ENCODE data around the gene PTRH1. TPM values are rescaled to one million over a fixed set of nuclear protein-coding genes. Genes with fewer than 3 reads are reported as not detected.
A peak's percentile ranks its signal among the peaks of the same experiment; 100 is the strongest.

Gene PTRH1
- total RNA-seq, 2 donors from 2014 or later = 6.6 to 6.7 TPM

DNA sequence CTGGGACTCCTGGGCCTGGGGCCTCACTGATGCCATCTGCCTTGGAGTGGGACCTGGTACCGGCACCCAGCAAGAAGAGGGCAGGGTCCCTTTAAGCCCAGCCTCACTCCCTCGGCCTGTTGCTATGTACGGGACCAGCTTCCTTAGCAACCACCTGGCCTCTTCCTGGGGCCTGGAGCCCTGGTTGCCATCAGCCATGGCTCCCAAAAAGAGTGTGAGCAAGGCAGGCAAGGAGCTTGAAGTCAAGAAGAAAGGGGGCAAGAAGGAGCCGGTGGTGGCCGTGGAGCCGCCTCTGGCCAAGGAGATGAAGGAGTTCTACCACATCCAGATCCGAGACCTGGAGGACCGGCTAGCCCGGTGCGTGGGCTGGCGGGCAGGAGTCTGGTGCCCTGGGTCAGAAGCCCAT is 8.6 kb downstream of the PTRH1 start, which contains the start of gene CFAP157:
TSS of gene CFAP157 (plus strand) at position 153 of the 406 bp plus-strand sequence. CDS start at position 197, 44 bp downstream.
- DNase-seq (no peak), ATAC-seq (no peak)
- no peaks in the 10 kb centered on the region for H3K27me3 Mint-ChIP-seq
- no peak within 1 kb of the TSS for H3K27ac Mint-ChIP-seq
- no peaks in the 10 kb centered on the region for H3K36me3 Mint-ChIP-seq (ENCODE audit: low read depth)
- H3K4me3 Mint-ChIP-seq = peak within 1 kb of the TSS; percentile 5
- H3K9me3 ChIP-seq (ENCODE audit: control insufficient read depth, low read length, poor library complexity, severe bottlenecking) = no peaks in the 10 kb centered on the region
- peaks cover 14% of the 10 kb centered on the region for H3K4me1 Mint-ChIP-seq

DNA sequence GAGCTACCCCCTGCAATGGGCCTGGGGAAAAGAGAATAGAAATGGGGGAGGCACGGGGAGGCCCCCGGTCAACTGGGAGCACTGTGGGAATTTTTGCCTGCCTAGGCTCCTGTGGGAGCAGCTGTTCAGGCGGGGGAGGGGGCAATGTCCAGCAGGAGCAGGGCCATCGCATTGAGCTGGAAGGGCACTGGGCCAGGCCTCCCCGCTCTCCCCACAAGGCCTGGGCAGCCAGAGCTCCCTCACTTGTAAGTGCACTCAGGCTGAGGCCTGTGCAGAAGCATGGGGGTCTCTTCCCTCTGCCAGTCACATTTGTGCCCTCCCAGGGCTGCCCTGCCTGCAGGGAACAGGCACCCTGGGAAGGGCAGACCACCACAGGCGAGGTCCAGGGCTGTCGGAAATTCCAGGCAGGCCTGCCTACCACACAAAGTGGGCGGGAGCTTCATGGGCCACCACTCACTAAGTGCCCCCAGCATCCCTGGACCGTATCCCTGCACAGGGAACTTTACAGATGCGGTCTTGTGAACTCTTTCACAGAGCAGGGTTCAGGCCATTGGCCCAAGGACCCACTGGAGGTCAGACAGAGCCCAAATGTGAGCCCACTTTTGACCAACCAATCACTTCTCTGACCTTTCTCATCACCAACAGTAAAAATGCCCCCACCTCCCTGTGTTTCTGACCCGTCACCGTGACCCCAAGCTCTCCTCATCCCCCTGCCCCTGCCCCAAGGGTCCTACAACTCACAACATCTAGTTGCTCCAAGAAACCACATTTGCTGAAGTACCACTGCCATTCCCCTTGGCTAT is 9.7 kb downstream of the PTRH1 start:
- no peak for ATAC-seq
- Mint-ChIP-seq H3K4me3 (no peak overlapping the region), H3K27ac (no peak overlapping the region), H3K27me3 (no peaks in the 10 kb centered on the region), H3K36me3 (ENCODE audit: low read depth) (no peaks in the 10 kb centered on the region), H3K4me1 (peaks cover 8% of the 10 kb centered on the region)
- DNase-seq = no peak
- H3K9me3 ChIP-seq (ENCODE audit: control insufficient read depth, low read length, poor library complexity, severe bottlenecking) = no peaks in the 10 kb centered on the region

DNA sequence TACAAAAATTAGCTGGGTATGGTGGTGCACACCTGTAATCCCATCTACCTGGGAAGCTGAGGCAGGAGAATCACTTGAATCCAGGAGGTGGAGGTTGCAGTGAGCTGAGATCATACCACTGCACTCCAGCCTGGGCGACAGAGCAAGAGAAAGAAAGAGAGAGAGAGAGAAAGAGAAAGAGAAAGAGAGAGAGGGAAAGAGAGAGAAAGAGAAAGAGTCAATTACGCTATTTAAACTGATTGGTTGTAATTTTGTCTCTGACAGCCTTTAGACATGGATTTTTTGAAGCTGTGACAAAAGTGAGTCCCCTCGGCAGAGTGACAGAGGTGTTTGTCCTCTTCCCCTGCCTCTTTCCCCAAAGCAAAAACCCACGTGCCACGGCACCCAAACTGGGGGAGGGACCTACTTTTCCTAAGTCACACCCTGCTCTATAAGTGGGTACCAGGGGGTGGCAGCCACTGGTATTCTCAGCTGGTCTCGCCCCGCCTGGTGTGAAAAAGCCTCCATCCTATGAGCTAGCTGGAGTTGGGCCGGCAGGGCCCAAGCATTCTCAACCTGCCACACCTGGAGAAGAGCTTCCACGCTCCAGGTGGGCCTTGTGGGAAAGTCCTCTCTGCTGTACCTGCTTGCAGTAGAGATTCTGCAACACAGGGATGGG is 12.0 kb downstream of the PTRH1 start:
- DNase-seq (no peak), ATAC-seq (no peak)
- Mint-ChIP-seq H3K36me3 (ENCODE audit: low read depth) (no peaks in the 10 kb centered on the region), H3K27ac (no peak overlapping the region), H3K4me3 (no peak overlapping the region), H3K27me3 (no peaks in the 10 kb centered on the region), H3K4me1 (peaks cover 17% of the 10 kb centered on the region)
- no peaks in the 10 kb centered on the region for H3K9me3 ChIP-seq (ENCODE audit: control insufficient read depth, low read length, poor library complexity, severe bottlenecking)

DNA sequence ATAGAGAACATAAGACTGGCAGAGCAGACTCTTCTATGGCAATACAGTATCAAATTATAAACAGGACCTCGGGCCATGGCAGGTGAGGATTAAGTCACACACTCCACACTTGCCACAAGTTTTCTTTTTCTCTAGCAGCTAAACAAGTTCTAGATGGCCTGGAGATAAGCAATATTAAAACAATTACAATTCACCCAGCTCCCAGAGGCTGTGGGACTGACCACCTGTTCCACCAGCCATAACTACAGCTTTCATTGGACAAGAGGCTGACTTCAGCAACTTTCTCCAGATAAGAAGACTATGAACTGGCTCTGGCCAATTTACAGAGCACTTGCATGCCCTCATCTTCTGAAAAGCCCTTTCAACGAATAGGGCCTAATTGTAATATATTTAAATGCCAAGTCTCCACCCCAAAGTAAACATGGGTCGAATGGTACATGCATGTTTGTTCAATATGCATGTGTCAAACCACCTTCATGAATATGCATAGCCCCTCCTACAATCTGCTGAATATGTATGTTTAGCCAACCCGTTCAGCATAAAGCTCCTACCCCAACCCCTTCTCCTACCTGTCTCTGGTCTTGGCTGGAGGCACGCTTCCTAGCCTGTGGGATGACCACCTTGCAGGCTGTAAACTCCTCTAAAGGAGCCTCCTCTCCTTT is 14.7 kb downstream of the PTRH1 start:
- Mint-ChIP-seq H3K36me3 (ENCODE audit: low read depth) (no peaks in the 10 kb centered on the region), H3K27ac (peak overlapping the region; percentile 89), H3K4me1 (peaks cover 9% of the 10 kb centered on the region), H3K27me3 (no peaks in the 10 kb centered on the region), H3K4me3 (peak overlapping the region; percentile 55)
- H3K9me3 ChIP-seq (ENCODE audit: control insufficient read depth, low read length, poor library complexity, severe bottlenecking) = no peaks in the 10 kb centered on the region
- ATAC-seq (no peak), DNase-seq (no peak)

DNA sequence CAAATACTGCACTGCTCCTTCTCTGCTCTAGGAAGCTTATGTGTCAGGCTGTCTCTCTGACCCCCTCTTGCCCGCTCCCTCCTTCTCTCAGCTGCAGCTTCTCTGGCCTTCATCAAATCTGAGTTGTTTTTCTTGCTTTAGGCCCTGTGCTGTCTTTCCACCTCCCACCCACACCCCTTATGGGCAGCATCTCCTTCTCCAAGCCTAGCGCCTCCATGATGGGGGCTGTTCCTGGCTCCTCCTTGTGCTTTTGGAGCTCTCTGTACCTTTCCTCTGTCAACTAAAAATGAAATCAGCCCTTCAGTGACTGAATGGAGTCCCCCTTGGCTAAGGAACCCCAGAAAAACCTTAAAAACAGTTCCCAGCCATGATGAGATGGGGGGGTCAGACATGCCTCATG is 15.3 kb downstream of the PTRH1 start:
- no peaks in the 10 kb centered on the region for H3K27me3 Mint-ChIP-seq
- no peaks in the 10 kb centered on the region for H3K9me3 ChIP-seq (ENCODE audit: control insufficient read depth, low read length, poor library complexity, severe bottlenecking)
- H3K36me3 Mint-ChIP-seq (ENCODE audit: low read depth) = no peaks in the 10 kb centered on the region
- H3K27ac Mint-ChIP-seq = peak overlapping the region; percentile 89
- H3K4me3 Mint-ChIP-seq = no peak overlapping the region
- ATAC-seq (no peak), DNase-seq (no peak)
- peaks cover 9% of the 10 kb centered on the region for H3K4me1 Mint-ChIP-seq

DNA sequence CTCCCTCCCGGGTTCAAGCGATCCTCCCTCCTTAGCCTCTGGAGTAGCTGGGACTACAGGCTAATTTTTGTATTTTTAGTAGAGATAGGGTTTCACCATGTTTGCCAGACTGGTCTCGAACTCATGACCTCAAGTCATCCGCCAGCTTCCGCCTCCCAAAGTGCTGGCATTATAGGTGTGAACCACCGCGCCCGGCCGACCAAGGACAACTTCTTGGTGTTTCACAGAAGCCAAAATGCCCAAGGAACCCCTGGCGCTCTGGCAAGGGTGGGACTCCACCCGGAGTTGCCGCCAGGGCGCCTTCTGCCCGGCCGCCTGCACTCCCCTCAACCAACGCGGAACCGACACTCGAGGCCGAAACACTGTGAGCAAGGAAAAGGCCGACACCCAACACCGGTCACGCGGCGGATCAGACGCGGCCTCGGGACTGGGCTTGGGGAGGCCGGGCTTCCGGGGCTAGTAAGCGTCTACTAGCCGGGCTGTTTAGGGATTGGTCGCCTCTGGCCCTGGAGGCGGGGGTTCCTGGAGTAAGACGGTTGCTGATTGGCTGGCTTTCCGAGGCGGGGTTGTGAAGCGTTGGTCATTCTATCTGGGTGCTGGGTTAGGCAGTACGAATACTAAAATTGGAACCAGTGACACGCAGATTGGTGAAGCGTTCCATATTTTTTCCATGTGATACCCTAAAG is 16.3 kb downstream of the PTRH1 start:
- H3K9me3 ChIP-seq (ENCODE audit: control insufficient read depth, low read length, poor library complexity, severe bottlenecking) = no peaks in the 10 kb centered on the region
- H3K36me3 Mint-ChIP-seq (ENCODE audit: low read depth) = peaks cover 3% of the 10 kb centered on the region
- peaks cover 11% of the 10 kb centered on the region for H3K4me1 Mint-ChIP-seq
- no peaks in the 10 kb centered on the region for H3K27me3 Mint-ChIP-seq
- ATAC-seq (peak; percentile 98), DNase-seq (peak; percentile 65 to 71 (median 70))
- peak overlapping the region; percentile 89 for H3K27ac Mint-ChIP-seq
- H3K4me3 Mint-ChIP-seq = peak overlapping the region; percentile 80

DNA sequence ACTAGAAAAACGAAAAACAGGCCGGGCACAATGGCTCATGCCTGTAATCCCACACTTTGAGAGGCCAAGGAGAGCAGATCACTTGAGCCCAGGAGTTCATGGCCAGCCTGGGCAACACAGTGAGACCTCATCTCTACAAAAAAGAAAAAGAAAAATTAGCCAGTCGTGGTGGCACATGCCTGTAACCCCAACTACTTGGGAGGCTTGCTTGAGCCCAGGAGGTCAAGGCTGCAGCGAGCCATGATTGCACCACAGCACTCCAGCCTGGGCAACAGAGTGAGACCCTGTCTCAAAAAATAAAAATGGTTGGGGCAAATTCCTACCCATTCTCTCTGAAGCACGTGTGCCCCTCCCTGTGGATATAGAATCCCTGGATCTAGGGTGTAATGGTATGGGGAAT is 17.1 kb downstream of the PTRH1 start:
- Mint-ChIP-seq H3K36me3 (ENCODE audit: low read depth) (peaks cover 6% of the 10 kb centered on the region), H3K4me3 (peak overlapping the region; percentile 43), H3K27me3 (no peaks in the 10 kb centered on the region), H3K4me1 (peaks cover 11% of the 10 kb centered on the region), H3K27ac (no peak overlapping the region)
- no peak for DNase-seq
- no peak for ATAC-seq
- no peaks in the 10 kb centered on the region for H3K9me3 ChIP-seq (ENCODE audit: control insufficient read depth, low read length, poor library complexity, severe bottlenecking)

DNA sequence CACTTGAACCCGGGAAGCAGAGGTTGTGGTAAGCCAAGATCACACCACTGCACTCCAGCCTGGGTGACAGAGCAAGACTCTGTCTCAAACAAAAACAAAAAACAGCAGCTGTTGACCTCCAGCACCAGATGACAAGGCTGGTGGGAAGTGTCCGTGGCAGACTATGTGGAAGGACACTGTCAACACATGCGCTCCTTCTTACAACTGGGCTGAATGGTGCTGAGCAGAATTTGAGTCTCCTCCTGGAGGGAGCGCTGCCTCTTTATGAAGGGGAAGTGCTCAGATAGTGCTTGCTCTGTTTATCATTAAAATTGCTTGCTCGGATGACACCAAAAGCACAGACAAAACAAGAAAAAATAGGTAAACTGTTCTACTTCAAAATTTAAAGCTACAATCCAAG is 17.9 kb downstream of the PTRH1 start:
- no peaks in the 10 kb centered on the region for H3K9me3 ChIP-seq (ENCODE audit: control insufficient read depth, low read length, poor library complexity, severe bottlenecking)
- no peak for DNase-seq
- Mint-ChIP-seq H3K27me3 (no peaks in the 10 kb centered on the region), H3K27ac (no peak overlapping the region), H3K36me3 (ENCODE audit: low read depth) (peaks cover 6% of the 10 kb centered on the region), H3K4me3 (no peak overlapping the region), H3K4me1 (peaks cover 11% of the 10 kb centered on the region)
- no peak for ATAC-seq

DNA sequence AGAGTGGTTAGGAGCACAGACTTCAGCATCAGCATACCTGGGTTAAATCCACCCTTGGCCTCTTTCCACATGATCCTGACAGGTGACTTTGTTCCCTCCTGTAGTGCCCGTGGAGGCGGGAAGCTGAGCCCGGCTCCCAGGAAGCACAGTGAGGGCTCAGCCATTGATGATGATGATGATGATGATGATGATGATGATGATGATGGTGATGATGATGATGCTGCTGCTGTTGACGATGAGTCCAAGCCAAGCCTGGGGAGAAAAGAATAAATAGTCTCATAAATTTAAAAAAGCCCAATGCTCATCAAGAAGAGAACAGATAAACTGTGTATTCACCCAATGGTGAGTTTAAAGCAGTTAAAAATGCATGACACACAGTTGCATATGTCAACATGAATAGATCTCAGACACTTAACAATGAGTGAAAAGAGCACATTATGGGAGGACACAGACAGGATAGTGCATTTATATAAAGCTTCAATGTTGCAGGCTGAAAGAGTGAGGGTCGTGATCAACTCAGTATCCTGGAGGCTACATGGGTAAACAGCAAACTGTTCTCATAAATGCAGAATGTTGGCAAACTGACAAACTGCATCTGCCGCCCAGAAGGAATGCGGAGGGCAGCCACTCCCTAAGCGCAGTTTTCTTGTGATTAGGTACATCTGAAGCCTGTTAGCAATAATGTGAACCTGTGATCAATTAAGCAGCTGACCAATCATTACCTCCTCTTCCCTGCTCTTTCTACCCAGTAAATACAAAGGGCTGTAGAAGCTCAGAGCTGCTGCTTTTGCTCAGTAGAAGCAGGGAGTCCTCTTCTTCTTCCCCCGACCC is 20.4 kb downstream of the PTRH1 start:
- peak overlapping the region; percentile 14 for H3K27ac Mint-ChIP-seq
- H3K9me3 ChIP-seq (ENCODE audit: control insufficient read depth, low read length, poor library complexity, severe bottlenecking) = no peaks in the 10 kb centered on the region
- no peak overlapping the region for H3K4me3 Mint-ChIP-seq
- H3K27me3 Mint-ChIP-seq = no peaks in the 10 kb centered on the region
- peaks cover 8% of the 10 kb centered on the region for H3K4me1 Mint-ChIP-seq
- H3K36me3 Mint-ChIP-seq (ENCODE audit: low read depth) = peaks cover 8% of the 10 kb centered on the region
- DNase-seq (no peak), ATAC-seq (no peak)

DNA sequence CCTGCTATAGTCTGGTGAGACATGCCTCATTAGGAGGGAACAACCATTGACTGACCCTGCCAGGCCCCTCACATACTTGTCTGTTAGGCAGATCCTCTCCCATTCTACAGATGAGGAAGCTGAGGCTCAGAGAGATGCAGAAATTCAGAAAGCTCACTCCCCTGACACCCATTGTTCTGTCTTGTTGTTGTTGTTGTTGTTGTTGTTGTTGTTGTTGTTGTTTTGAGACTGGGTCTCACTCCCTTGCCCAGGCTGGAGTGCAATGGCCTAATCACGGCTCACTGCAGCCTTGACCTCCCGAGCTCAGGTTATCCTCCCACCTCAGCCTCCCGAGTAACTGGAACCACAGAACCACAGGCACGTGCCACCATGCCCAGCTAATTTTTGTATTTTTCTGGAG is 21.8 kb downstream of the PTRH1 start:
- Mint-ChIP-seq H3K36me3 (ENCODE audit: low read depth) (peaks cover 8% of the 10 kb centered on the region), H3K27me3 (no peaks in the 10 kb centered on the region), H3K4me3 (no peak overlapping the region), H3K27ac (peak overlapping the region; percentile 24), H3K4me1 (peaks cover 2% of the 10 kb centered on the region)
- no peaks in the 10 kb centered on the region for H3K9me3 ChIP-seq (ENCODE audit: control insufficient read depth, low read length, poor library complexity, severe bottlenecking)
- DNase-seq (no peak), ATAC-seq (no peak)

DNA sequence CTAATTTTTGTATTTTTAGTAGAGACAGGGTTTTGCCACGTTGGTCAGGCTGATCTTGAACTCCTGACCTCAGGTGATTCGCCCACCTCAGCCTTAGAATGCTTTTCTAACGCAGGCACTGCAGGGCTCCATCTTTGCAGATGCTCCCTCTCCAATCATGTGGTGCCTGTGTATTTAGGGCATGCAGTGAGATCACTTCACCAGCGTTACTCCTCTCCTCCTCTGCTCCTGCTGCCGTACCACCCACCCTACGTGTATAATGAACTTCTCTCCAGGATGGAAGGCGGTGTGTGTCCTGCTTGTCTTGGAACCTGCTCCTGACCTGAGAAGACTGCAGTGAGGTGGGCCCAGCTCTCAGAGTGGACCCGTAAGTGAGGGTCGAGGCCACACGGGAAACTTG is 22.3 kb downstream of the PTRH1 start:
- ATAC-seq = no peak
- H3K4me3 Mint-ChIP-seq = no peak overlapping the region
- H3K27me3 Mint-ChIP-seq = no peaks in the 10 kb centered on the region
- H3K27ac Mint-ChIP-seq = peak overlapping the region; percentile 24
- peaks cover 2% of the 10 kb centered on the region for H3K4me1 Mint-ChIP-seq
- no peak for DNase-seq
- H3K36me3 Mint-ChIP-seq (ENCODE audit: low read depth) = peaks cover 8% of the 10 kb centered on the region
- H3K9me3 ChIP-seq (ENCODE audit: control insufficient read depth, low read length, poor library complexity, severe bottlenecking) = no peaks in the 10 kb centered on the region

DNA sequence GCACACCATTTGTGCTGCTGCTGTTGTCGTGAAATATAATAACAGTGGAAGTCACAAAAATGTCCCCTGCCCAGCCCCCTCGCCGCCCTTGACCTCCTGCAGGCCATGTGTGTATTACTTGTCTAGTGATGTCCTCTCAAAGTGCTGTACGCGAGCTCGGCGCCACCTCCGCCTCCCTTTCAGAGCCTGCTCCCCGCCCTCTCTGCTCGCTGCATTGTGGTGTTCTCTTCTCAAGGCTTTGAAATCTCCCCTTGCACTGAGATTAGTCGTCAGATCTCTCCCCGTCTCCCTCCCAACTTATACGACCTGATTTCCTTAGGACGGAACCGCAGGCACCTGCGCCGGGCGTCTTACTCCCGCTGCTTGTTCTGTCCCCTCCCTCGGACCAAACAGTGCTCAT is 23.4 kb downstream of the PTRH1 start:
- ATAC-seq (no peak), DNase-seq (no peak)
- no peak overlapping the region for H3K4me3 Mint-ChIP-seq
- no peak overlapping the region for H3K27ac Mint-ChIP-seq
- H3K9me3 ChIP-seq (ENCODE audit: control insufficient read depth, low read length, poor library complexity, severe bottlenecking) = no peaks in the 10 kb centered on the region
- H3K36me3 Mint-ChIP-seq (ENCODE audit: low read depth) = peaks cover 8% of the 10 kb centered on the region
- no peaks in the 10 kb centered on the region for H3K27me3 Mint-ChIP-seq
- H3K4me1 Mint-ChIP-seq = peaks cover 2% of the 10 kb centered on the region

Data from T-helper 17 cell (primary cell).